A673 (cell line): Measurements from ENCODE around the gene CUL1. TPM values are rescaled to one million over a fixed set of nuclear protein-coding genes. Genes with fewer than 3 reads are reported as not detected.

Source experiments
- BruUV-seq: library from RNA; stranded (reverse); fragments of 400-500 nt; replicated peaks from 2 replicates; lab custom pipeline; 2021; lab: Mats Ljungman, UMichigan
- CTCF ChIA-PET: fragments of 300-600 bp; sonication (Branson Sonifier 250); formaldehyde crosslinking; loops from one replicate; lab custom pipeline; 2022; ENCODE audit warnings: antibody characterized with exemption; lab: Charles Lee
- POLR2A ChIA-PET: fragments of 300-600 bp; sonication (Branson Sonifier 250); formaldehyde crosslinking; loops from one replicate; lab custom pipeline; 2022; ENCODE audit warnings: antibody characterized with exemption; ENCODE audit not compliant: low non-redundant PET; lab: Charles Lee
- DNase-seq: peaks from one replicate; pipeline ENCODE4 v3.0.0-alpha.2; 2015; ENCODE audit warnings: low spot score
- H3K27ac ChIP-seq: fragments of 200-600 bp; sonication (generic); 2 replicates; pipeline ENCODE4 v1.5.1; 2016; ENCODE audit warnings: mixed run types, low read depth, mild to moderate bottlenecking, mixed read lengths, antibody characterized with exemption, low read length; ENCODE audit not compliant: poor library complexity, severe bottlenecking
- H3K27me3 ChIP-seq: fragments of 200-600 bp; sonication (generic); replicated peaks from 2 replicates; pipeline ENCODE4 v1.6.1; 2017; ENCODE audit warnings: mixed run types, low read depth, mild to moderate bottlenecking, mixed read lengths, antibody characterized with exemption, low read length; ENCODE audit not compliant: insufficient read depth, poor library complexity
- H3K36me3 ChIP-seq: fragments of 200-600 bp; sonication (generic); 2 replicates; pipeline ENCODE4 v1.6.1; 2016; ENCODE audit warnings: mixed run types, mild to moderate bottlenecking, mixed read lengths, antibody characterized with exemption, low read length; ENCODE audit not compliant: insufficient read depth, poor library complexity, severe bottlenecking
- H3K4me1 ChIP-seq: fragments of 200-600 bp; sonication (generic); 2 replicates; pipeline ENCODE4 v1.6.1; 2017; ENCODE audit warnings: mixed run types, mild to moderate bottlenecking, mixed read lengths, antibody characterized with exemption, low read length; ENCODE audit not compliant: insufficient read depth, poor library complexity, severe bottlenecking
- H3K4me3 ChIP-seq: fragments of 200-600 bp; sonication (generic); 2 replicates; pipeline ENCODE4 v1.5.1; 2016; ENCODE audit warnings: low read depth, mixed run types, mild to moderate bottlenecking, mixed read lengths, low read length; ENCODE audit not compliant: poor library complexity, severe bottlenecking
- H3K9me3 ChIP-seq: fragments of 200-600 bp; sonication (generic); 2 replicates; pipeline ENCODE4 v1.6.1; 2016; ENCODE audit warnings: mixed run types, low read depth, mild to moderate bottlenecking, mixed read lengths, antibody characterized with exemption, low read length; ENCODE audit not compliant: poor library complexity, severe bottlenecking
- CTCF ChIP-seq: fragments of 300-800, 200-600 bp; sonication (generic); conservative IDR thresholded peaks from 2 replicates; pipeline ENCODE4 v1.5.1; 2017; ENCODE audit warnings: low read depth, mild to moderate bottlenecking, antibody characterized with exemption, low read length, moderate library complexity, mixed read lengths
- EZH2 ChIP-seq: fragments of 200-600 bp; sonication (generic); IDR thresholded peaks from 2 replicates; pipeline ENCODE4 v1.6.1; 2017; ENCODE audit warnings: borderline replicate concordance, low read depth, mild to moderate bottlenecking, mixed read lengths, antibody characterized with exemption, low read length; ENCODE audit not compliant: poor library complexity, severe bottlenecking
- intact Hi-C: fragments of 100-400 bp; cut with micrococcal nuclease; formaldehyde crosslinking; loops from one replicate; pipeline ENCODE4 v1.10.0; 2022; ENCODE audit not compliant: unreplicated experiment
- total RNA-seq: library from RNA; stranded (reverse); gene quantifications from 2 replicates; pipeline ENCODE4 v1.2.3, GENCODE V29; 2021

Gene CUL1
- total RNA-seq, 1 experiment from 2014 or later: 75.5 TPM

GRCh38 chr7:148670374-148670773, 28.3 kb upstream of the CUL1 start:
- no peak overlapping the region for H3K4me3 ChIP-seq
- no TSS peak for BruUV-seq
- H3K27me3 ChIP-seq: no peaks in the 10 kb centered on the region
- H3K27ac ChIP-seq: no peak overlapping the region
- ChIA-PET POLR2A (no interaction called here), CTCF (no interaction called here)
- intact Hi-C loops: no loop called here
- H3K4me1 ChIP-seq: no peaks in the 10 kb centered on the region
- no peak for DNase-seq
- no peaks in the 10 kb centered on the region for H3K9me3 ChIP-seq
- no peaks in the 10 kb centered on the region for H3K36me3 ChIP-seq
- no peak for TF ChIP-seq EZH2
- TF ChIP-seq CTCF: no peak

- no peaks in the 10 kb centered on the region for H3K36me3 ChIP-seq
- POLR2A ChIA-PET: no interaction called here
- TF ChIP-seq CTCF: no peak
- TF ChIP-seq EZH2: no peak
- H3K27me3 ChIP-seq: no peaks in the 10 kb centered on the region
- CTCF ChIA-PET: no interaction called here
- no peak overlapping the region for H3K27ac ChIP-seq
- H3K4me3 ChIP-seq: no peak overlapping the region
- intact Hi-C loops: no loop called here
- DNase-seq: no peak
- H3K9me3 ChIP-seq: no peaks in the 10 kb centered on the region
- H3K4me1 ChIP-seq: no peaks in the 10 kb centered on the region
- no TSS peak for BruUV-seq
Measured at GRCh38 chr7:148670807-148671206, 27.9 kb upstream of the CUL1 start.

GRCh38 chr7:148672041-148672440, 26.7 kb upstream of the CUL1 start:
- no peaks in the 10 kb centered on the region for H3K27me3 ChIP-seq
- intact Hi-C loops: no loop called here
- no peaks in the 10 kb centered on the region for H3K9me3 ChIP-seq
- TF ChIP-seq EZH2 (no peak), CTCF (no peak)
- no peaks in the 10 kb centered on the region for H3K36me3 ChIP-seq
- DNase-seq: no peak
- CTCF ChIA-PET: no interaction called here
- BruUV-seq: no TSS peak
- POLR2A ChIA-PET: no interaction called here
- no peaks in the 10 kb centered on the region for H3K4me1 ChIP-seq
- H3K27ac ChIP-seq: no peak overlapping the region
- no peak overlapping the region for H3K4me3 ChIP-seq
